IMR-90 (cell line): Measurements from ENCODE around the gene VASH1. TPM values are rescaled to one million over a fixed set of nuclear protein-coding genes. Genes with fewer than 3 reads are reported as not detected.

Experiments used
- ATAC-seq: fragments of 200-7000 bp; cut with Tn5 transposase; 2 replicates; pipeline ENCODE4 v1.9.1; 2020; ENCODE audit warnings: low read depth, mild to moderate bottlenecking, moderate library complexity
- BruUV-seq: library from RNA; stranded (reverse); fragments of 400-500 nt; replicated peaks from 2 replicates; lab custom pipeline; 2021; lab: Mats Ljungman, UMichigan
- CTCF ChIA-PET: fragments of 300-600 bp; formaldehyde crosslinking; extraction: SDS; loops from one replicate; lab custom pipeline; 2021; ENCODE audit warnings: antibody characterized with exemption; lab: Yijun Ruan, JAX
- POLR2A ChIA-PET: fragments of 300-600 bp; sonication (Branson Sonifier 250); formaldehyde crosslinking; loops from one replicate; lab custom pipeline; 2022; ENCODE audit warnings: antibody characterized with exemption; ENCODE audit not compliant: unreplicated experiment; lab: Charles Lee
- DNase-seq: peaks from one replicate; pipeline ENCODE4 v3.0.0; 2013
- H2AFZ ChIP-seq: replicated peaks from 2 replicates; pipeline ENCODE3; 2013; ENCODE audit warnings: low read length, mild to moderate bottlenecking; ENCODE audit not compliant: poor library complexity
- H2AK5ac ChIP-seq: 2 replicates; pipeline ENCODE4 v1.6.1; 2013; ENCODE audit warnings: low read depth, low read length, inconsistent platforms
- H2AK9ac ChIP-seq: replicated peaks from 2 replicates; pipeline ENCODE3; 2013; ENCODE audit warnings: mild to moderate bottlenecking, low read depth, low read length, moderate library complexity; ENCODE audit not compliant: poor library complexity
- H2BK120ac ChIP-seq: 2 replicates; pipeline ENCODE4 v1.6.1; 2013; ENCODE audit warnings: low read depth, low read length, inconsistent platforms
- H2BK15ac ChIP-seq: 3 replicates; pipeline ENCODE4 v1.6.1; 2013; ENCODE audit warnings: low read depth, low read length, inconsistent platforms
- H2BK20ac ChIP-seq: 2 replicates; pipeline ENCODE4 v1.6.1; 2013; ENCODE audit warnings: low read depth, mild to moderate bottlenecking, inconsistent platforms, low read length, moderate library complexity
- H2BK5ac ChIP-seq: 2 replicates; pipeline ENCODE4 v1.6.1; 2013; ENCODE audit warnings: mild to moderate bottlenecking, low read depth, low read length, inconsistent platforms; ENCODE audit not compliant: poor library complexity, severe bottlenecking
- H3K14ac ChIP-seq: replicated peaks from 2 replicates; pipeline ENCODE4 v1.6.1; 2013; ENCODE audit warnings: low read depth, low read length, inconsistent platforms
- H3K18ac ChIP-seq: 2 replicates; pipeline ENCODE4 v1.6.1; 2013; ENCODE audit warnings: low read depth, low read length, control low read depth
- H3K23ac ChIP-seq: 2 replicates; pipeline ENCODE4 v1.6.1; 2013; ENCODE audit warnings: low read depth, low read length, inconsistent platforms
- H3K27ac ChIP-seq: 2 replicates; pipeline ENCODE4 v1.5.1; 2013; ENCODE audit warnings: mild to moderate bottlenecking, control low read depth, low read length; ENCODE audit not compliant: insufficient read depth
- H3K27me3 ChIP-seq: 2 replicates; pipeline ENCODE4 v1.6.1; 2013; ENCODE audit warnings: low read length; ENCODE audit not compliant: control insufficient read depth, insufficient read depth
- H3K36me3 ChIP-seq: 2 replicates; pipeline ENCODE4 v1.6.1; 2013; ENCODE audit warnings: low read length, mixed read lengths; ENCODE audit not compliant: control insufficient read depth, insufficient read depth
- H3K4ac ChIP-seq: 2 replicates; pipeline ENCODE4 v1.6.1; 2013; ENCODE audit warnings: low read depth, low read length, inconsistent platforms
- H3K4me1 ChIP-seq: 2 replicates; pipeline ENCODE4 v1.6.1; 2013; ENCODE audit warnings: low read length, mixed read lengths; ENCODE audit not compliant: control insufficient read depth, insufficient read depth
- H3K4me2 ChIP-seq: 2 replicates; pipeline ENCODE4 v1.6.1; 2013; ENCODE audit warnings: low read depth, mild to moderate bottlenecking, control low read depth, low read length, moderate library complexity
- H3K4me3 ChIP-seq: 2 replicates; pipeline ENCODE4 v1.5.1; 2013; ENCODE audit warnings: low read depth, mild to moderate bottlenecking, control low read depth, low read length, moderate library complexity; ENCODE audit not compliant: insufficient read depth
- H3K56ac ChIP-seq: 2 replicates; pipeline ENCODE4 v1.6.1; 2013; ENCODE audit warnings: low read length, inconsistent platforms; ENCODE audit not compliant: insufficient read depth; ENCODE audit errors: extremely low read depth
- H3K79me1 ChIP-seq, 2 experiments: 2 replicates each; pipeline ENCODE4 v1.6.1; 2013; ENCODE audit warnings: low read length in 2 of 2, inconsistent platforms in 1 of 2, low read depth in 1 of 2
- H3K9ac ChIP-seq: 2 replicates; pipeline ENCODE4 v1.6.1; 2013; ENCODE audit warnings: low read depth, low read length, control low read depth
- H3K9me1 ChIP-seq: 2 replicates; pipeline ENCODE4 v1.6.1; 2013; ENCODE audit warnings: low read length, inconsistent platforms; ENCODE audit not compliant: insufficient read depth
- H3K9me3 ChIP-seq: 2 replicates; pipeline ENCODE4 v1.6.1; 2013; ENCODE audit warnings: low read length; ENCODE audit not compliant: control insufficient read depth, insufficient read depth
- H4K20me1 ChIP-seq: 2 replicates; pipeline ENCODE4 v1.6.1; 2013; ENCODE audit warnings: low read length, inconsistent platforms; ENCODE audit not compliant: insufficient read depth
- H4K5ac ChIP-seq: 2 replicates; pipeline ENCODE4 v1.6.1; 2013; ENCODE audit warnings: mild to moderate bottlenecking, low read depth, low read length, control low read depth
- H4K8ac ChIP-seq, 2 experiments: 2 replicates each; pipeline ENCODE4 v1.6.1; 2013; ENCODE audit warnings: low read depth in 2 of 2, low read length in 2 of 2, control low read depth in 1 of 2, inconsistent platforms in 1 of 2
- H4K91ac ChIP-seq: 2 replicates; pipeline ENCODE4 v1.6.1; 2013; ENCODE audit warnings: low read depth, low read length, inconsistent platforms; ENCODE audit not compliant: insufficient read depth
- CEBPB ChIP-seq: IDR thresholded peaks from 2 replicates; pipeline ENCODE4 v1.6.1; 2012; ENCODE audit warnings: low read depth, low read length, improper control_type of control experiment
- CHD1 ChIP-seq: IDR thresholded peaks from 2 replicates; pipeline ENCODE4 v1.6.1; 2012; ENCODE audit warnings: low read depth, low read length, improper control_type of control experiment
- FOS ChIP-seq: fragments of 150-350 bp; IDR thresholded peaks from 2 replicates; pipeline ENCODE4 v1.6.1; 2016; ENCODE audit warnings: low read depth, low read length
- MAFK ChIP-seq: IDR thresholded peaks from 2 replicates; pipeline ENCODE4 v1.6.1; 2012; ENCODE audit warnings: low read depth, low read length, improper control_type of control experiment
- MXI1 ChIP-seq: IDR thresholded peaks from 2 replicates; pipeline ENCODE4 v1.6.1; 2012; ENCODE audit warnings: low read depth, mild to moderate bottlenecking, low read length, moderate library complexity, borderline replicate concordance
- POLR2A ChIP-seq: IDR thresholded peaks from 2 replicates; pipeline ENCODE4 v1.6.1; 2012; ENCODE audit warnings: mild to moderate bottlenecking, low read depth, low read length
- RAD21 ChIP-seq: IDR thresholded peaks from 2 replicates; pipeline ENCODE4 v1.6.1; 2012; ENCODE audit warnings: low read length, improper control_type of control experiment
- WGBS, 2 experiments: methylation state at CpG; one replicate each; pipeline versions ENCODE4 v1.1.5 to v1.1.7; 2013; ENCODE audit warnings: missing lambda C conversion rate in 2 of 2; ENCODE audit not compliant: insufficient read length in 1 of 2; ENCODE audit errors: extremely low coverage in 2 of 2; 5-methylcytosine and 5-hydroxymethylcytosine counted together
- dilution Hi-C: fragments of 300-500 bp; cut with HindIII; formaldehyde crosslinking; loops from one replicate; pipeline ENCODE4 v1.14.3; 2018; ENCODE audit warnings: low sequenced_read_pairs; ENCODE audit not compliant: unreplicated experiment
- in situ Hi-C: fragments of 300-500 bp; cut with MboI; formaldehyde crosslinking; loops from 3 replicates; pipeline ENCODE4 v1.14.3; 2019; ENCODE audit warnings: low sequenced_read_pairs, inconsistent platforms, mixed read lengths
- intact Hi-C: fragments of 100-400 bp; cut with micrococcal nuclease; formaldehyde crosslinking; loops from 2 replicates; pipeline ENCODE4 v1.10.0; 2022
- polyA plus RNA-seq, 3 experiments: library from polyadenylated mRNA; depleted of rRNA; stranded (reverse); fragments of >200 nt; gene quantifications; 2 replicates each; pipeline ENCODE4 v1.2.3, GENCODE V29; 2012; ENCODE audit warnings: low replicate concordance in 1 of 3
- total RNA-seq: library from RNA; depleted of rRNA; stranded (reverse); fragments of >200 nt; gene quantifications from 2 replicates; pipeline ENCODE4 v1.2.3, GENCODE V29; 2012
- TF ChIP-seq, protein P1 (sequence below): fragments of 150-350 bp; IDR thresholded peaks from 2 replicates; pipeline ENCODE4 v1.6.1; 2017; ENCODE audit warnings: mild to moderate bottlenecking, antibody characterized with exemption, low read length, low read depth
- TF ChIP-seq, protein P2 (sequence below): fragments of 150-350 bp; IDR thresholded peaks from 2 replicates; pipeline ENCODE4 v1.6.1; 2016; ENCODE audit warnings: low read depth, mild to moderate bottlenecking, low read length, moderate library complexity, borderline replicate concordance

The VASH1 gene
- total and polyA plus RNA-seq, 2 of the 4 experiments (the other 2 are of a cell fraction) = 2.0 to 9.5 TPM

DNA sequence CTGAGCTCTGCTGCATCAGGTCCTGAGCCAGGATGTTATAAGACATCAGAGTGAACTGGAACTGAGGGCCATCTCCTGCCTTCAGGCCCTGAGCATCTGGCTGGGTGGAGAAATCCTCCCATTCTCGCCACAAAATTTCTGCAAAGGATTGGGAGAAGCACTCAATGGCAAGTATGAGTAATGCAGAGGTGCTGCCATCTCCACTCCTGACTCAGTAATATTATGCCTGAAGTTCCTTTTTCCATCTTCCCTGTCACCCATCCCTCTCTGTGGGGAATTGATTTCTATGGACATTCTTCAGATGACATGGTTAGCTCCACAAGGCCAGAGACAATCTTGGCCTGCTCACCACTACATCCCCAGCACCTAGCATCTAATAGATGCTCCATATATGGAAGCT is 46.7 kb downstream of the VASH1 start:
- ATAC-seq (no peak), DNase-seq (no peak)
- intact Hi-C loops (no loop called here), dilution Hi-C loops (no loop called here), in situ Hi-C loops (no loop called here)
- ChIA-PET CTCF (no interaction called here), POLR2A (no interaction called here)
- Histone ChIP-seq H3K9ac (no peak overlapping the region), H2BK15ac (no peak overlapping the region), H2AK5ac (no peak overlapping the region), H3K9me3 (no peaks in the 10 kb centered on the region), H2BK120ac (no peak overlapping the region), H2BK20ac (no peak overlapping the region), H4K91ac (no peak overlapping the region), H4K5ac (no peak overlapping the region), H3K14ac (no peak overlapping the region), H4K20me1 (no peaks in the 10 kb centered on the region), H3K4me2 (no peak overlapping the region), H4K8ac (no peak overlapping the region), H2BK5ac (no peak overlapping the region), H3K56ac (no peak overlapping the region), H3K27ac (no peak overlapping the region), H3K23ac (no peak overlapping the region), H3K36me3 (peaks cover 15% of the 10 kb centered on the region), H3K79me1 (0 out of 4 replicates have a peak, but pooled peaks cover 0 to 8% of the 10 kb centered on the region in 2 experiments), H3K18ac (no peak overlapping the region), H3K4ac (no peak overlapping the region), H3K4me3 (no peak overlapping the region), H3K9me1 (peaks cover 4% of the 10 kb centered on the region; the same call in 1 of the 2 replicates), H2AK9ac (no peak overlapping the region), H2AFZ (no peak overlapping the region), H3K4me1 (no peaks in the 10 kb centered on the region), H3K27me3 (no peaks in the 10 kb centered on the region)
- no TSS peak for BruUV-seq
- no peak for TF ChIP-seq MAFK
- TF ChIP-seq RAD21 = no peak
- TF ChIP-seq MXI1 = no peak
- no peak for TF ChIP-seq CEBPB
- TF ChIP-seq CHD1 = no peak
- TF ChIP-seq, protein P1, sequence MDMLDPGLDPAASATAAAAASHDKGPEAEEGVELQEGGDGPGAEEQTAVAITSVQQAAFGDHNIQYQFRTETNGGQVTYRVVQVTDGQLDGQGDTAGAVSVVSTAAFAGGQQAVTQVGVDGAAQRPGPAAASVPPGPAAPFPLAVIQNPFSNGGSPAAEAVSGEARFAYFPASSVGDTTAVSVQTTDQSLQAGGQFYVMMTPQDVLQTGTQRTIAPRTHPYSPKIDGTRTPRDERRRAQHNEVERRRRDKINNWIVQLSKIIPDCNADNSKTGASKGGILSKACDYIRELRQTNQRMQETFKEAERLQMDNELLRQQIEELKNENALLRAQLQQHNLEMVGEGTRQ = no peak
- TF ChIP-seq POLR2A = no peak
- TF ChIP-seq FOS = no peak
- TF ChIP-seq, protein P2, sequence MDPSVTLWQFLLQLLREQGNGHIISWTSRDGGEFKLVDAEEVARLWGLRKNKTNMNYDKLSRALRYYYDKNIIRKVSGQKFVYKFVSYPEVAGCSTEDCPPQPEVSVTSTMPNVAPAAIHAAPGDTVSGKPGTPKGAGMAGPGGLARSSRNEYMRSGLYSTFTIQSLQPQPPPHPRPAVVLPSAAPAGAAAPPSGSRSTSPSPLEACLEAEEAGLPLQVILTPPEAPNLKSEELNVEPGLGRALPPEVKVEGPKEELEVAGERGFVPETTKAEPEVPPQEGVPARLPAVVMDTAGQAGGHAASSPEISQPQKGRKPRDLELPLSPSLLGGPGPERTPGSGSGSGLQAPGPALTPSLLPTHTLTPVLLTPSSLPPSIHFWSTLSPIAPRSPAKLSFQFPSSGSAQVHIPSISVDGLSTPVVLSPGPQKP = no peak
- no CpG with 5 or more reads among the region's 1 CpG for WGBS, 2 experiments
